Measurements from ENCODE around the gene SLC5A10.

SLC5A10 gene

GRCh38 chr17:18981642-18982424 lies 29.9 kb downstream of the SLC5A10 start:
- no peak overlapping the region for H3K4me3 ChIP-seq (replicated peaks; ENCODE audit: low read depth, low read length)
- no peak for TF ChIP-seq CTCF (IDR thresholded peaks at IDR 0.05; ENCODE audit: low read depth, low read length, missing control alignments)
- DNase-seq (ENCODE audit: extremely low read depth, low read depth) = no peak

DNA sequence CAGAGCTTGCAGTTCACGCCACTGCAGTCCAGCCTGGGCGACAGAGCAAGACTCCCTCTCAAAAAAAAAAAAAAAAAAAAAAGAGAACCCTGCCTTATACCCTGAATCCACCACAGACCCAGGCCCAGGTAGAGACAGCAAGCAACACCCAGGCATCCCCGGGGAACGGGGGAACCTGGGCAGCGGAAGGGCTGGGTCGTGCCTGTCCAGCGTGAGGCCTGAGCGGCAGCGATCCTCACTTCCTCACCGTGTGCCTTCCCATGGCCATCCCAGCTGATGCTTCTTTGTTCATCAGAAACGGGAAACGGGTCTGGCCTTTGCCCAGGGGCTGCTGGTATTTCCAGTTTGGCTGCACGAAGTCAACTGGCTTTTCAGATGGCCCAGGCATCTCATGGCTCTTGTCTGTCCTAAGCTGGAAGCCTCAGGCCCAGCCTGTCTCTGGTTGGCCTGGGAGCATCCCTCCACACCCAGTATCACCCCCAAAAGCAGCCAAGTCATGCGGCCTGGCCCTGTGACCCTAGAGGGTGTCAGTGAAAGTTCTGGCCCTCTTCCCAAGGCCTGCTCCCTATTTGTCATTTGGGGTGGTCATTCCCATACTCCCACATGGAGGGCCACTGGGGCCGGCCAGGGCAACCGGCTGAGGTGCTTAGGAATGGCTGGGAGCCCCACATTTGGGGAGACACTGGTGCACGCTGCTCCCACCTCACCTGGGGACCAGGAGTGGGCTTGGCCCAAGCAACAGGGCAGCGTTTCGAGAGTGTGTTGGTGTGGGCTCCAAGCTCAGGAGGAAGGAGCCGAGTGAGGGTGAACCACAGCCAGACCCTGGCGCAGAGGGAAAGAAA lies 32.5 kb downstream of the SLC5A10 start:
- TF ChIP-seq CTCF (IDR thresholded peaks at IDR 0.05; ENCODE audit: low read depth, low read length, missing control alignments) = no peak
- no peak for DNase-seq (ENCODE audit: extremely low read depth, low read depth)

DNA sequence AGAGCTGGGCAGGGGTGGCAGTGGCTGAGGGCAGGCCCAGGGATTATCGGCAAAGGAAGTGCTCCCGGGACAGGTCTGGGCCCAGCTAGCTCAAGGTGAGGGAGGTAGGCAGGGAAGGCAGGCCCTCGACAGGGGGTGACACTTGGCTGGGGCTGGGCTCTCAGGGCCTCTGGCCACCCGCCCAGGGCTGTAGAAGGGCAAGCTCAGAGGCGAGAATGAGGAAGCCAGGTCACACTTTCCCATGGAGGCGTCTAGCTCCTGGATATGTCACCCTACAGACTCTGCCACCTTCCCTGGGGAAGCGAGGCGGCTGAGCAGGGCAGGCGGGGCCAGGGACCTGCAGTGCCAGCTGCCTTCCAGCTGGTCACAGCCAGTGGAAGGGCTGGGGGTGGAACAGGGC lies 33.5 kb downstream of the SLC5A10 start:
- no peak overlapping the region for H3K4me3 ChIP-seq (replicated peaks; ENCODE audit: low read depth, low read length)
- TF ChIP-seq CTCF (IDR thresholded peaks at IDR 0.05; ENCODE audit: low read depth, low read length, missing control alignments) = no peak
- DNase-seq (ENCODE audit: extremely low read depth, low read depth) = no peak

More for the DNA sequence above, 32.5 kb downstream of the SLC5A10 start:
- no peak overlapping the region for H3K4me3 ChIP-seq (replicated peaks; ENCODE audit: low read depth, low read length)

GRCh38 chr17:18986541-18987229 lies 34.7 kb downstream of the SLC5A10 start:
- TF ChIP-seq CTCF (IDR thresholded peaks at IDR 0.05; ENCODE audit: low read depth, low read length, missing control alignments) = no peak
- H3K4me3 ChIP-seq (replicated peaks; ENCODE audit: low read depth, low read length) = no peak overlapping the region
- no peak for DNase-seq (ENCODE audit: extremely low read depth, low read depth)

DNA sequence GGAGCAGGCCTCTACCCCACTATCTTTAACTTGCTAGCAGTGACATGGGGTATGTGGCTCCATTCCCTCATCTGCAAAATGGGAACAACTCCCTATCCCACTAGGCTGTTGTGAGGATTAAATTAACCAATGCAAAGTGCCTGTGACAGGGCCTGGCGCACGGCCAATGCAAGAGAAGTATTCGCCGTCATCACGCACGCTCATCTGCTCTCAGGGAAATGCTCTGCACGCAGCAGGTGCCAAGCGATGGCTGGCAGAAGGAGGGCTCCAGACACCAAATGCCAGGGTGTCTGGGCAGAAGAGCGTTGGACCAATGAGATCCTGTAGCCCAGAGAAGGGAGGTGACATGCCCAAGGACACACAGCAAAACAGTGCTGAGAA lies 35.3 kb downstream of the SLC5A10 start:
- H3K4me3 ChIP-seq (replicated peaks; ENCODE audit: low read depth, low read length) = no peak overlapping the region
- TF ChIP-seq CTCF (IDR thresholded peaks at IDR 0.05; ENCODE audit: low read depth, low read length, missing control alignments) = no peak
- DNase-seq (ENCODE audit: extremely low read depth, low read depth) = no peak

DNA sequence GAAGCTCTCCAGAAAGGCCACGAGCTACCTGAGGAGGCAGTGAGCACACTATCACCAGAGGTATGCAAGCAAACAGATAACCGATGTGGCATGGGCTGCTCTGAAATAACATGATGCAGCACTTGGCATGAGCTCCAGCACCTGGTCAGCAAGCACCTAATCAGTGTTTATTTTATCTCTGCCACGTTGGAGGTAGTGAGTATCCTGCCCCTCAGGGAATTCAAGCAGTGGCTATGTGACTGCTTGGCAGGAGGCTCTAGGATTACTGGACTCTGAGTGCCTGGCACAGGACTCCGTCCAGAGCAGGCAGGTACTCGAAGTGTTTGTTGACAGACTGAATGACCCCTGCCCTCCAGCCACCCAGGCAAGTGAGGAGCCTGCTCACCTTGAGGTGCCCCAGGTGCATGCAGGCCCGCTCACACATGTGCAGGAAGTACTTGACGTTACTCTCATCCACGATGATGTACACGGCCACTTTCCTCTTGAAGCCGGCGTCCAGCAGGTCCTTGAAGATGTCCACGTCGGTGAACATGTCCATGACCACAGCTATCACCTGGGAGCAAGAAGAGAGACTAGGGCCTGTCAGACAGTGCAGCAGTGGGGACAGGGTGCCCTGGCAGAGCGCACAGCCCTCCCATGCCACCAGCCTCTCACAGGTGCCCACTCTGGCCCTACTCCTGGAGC lies 36.0 kb downstream of the SLC5A10 start:
- TF ChIP-seq CTCF (IDR thresholded peaks at IDR 0.05; ENCODE audit: low read depth, low read length, missing control alignments) = no peak
- no peak overlapping the region for H3K4me3 ChIP-seq (replicated peaks; ENCODE audit: low read depth, low read length)
- DNase-seq (ENCODE audit: extremely low read depth, low read depth) = no peak

Data from HFF-Myc (cell line).